Measurements from ENCODE around the gene DOHH.
"Not testable (repeated sequence)": the region's sequence is repeated elsewhere in the genome, so short reads cannot be mapped to it uniquely, and the experiment has no call there.

The DOHH gene

DNA sequence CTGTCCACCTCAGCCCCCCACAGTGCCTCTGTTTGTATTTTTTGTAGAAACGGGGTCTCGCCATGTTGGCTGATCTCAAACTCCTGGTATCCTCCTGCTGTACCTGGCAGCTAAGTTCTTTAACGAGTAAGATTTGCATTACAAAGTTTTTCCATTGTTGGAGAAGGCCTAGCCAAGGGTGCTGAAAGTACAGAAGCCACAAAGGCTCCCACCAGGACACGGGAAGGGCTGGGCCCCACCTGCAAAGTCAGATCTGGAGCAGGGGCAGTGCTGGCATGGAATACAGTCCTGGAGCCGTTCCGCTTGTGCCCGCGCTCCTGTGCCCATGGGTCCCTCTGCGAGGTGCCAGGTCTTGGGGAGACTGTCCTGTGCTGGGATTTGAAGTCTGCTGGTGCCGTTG lies 17.8 kb upstream of the DOHH start:
- Histone ChIP-seq H3K4me1 (ENCODE audit: insufficient read depth, low read length) (peaks cover 28% of the 10 kb centered on the region), H3K9me3 (ENCODE audit: control insufficient read depth, insufficient read depth, low read length) (no peaks in the 10 kb centered on the region), H3K36me3 (ENCODE audit: insufficient read depth, low read length) (no peaks in the 10 kb centered on the region), H3K9ac (ENCODE audit: low read depth, low read length) (no peak overlapping the region)

DNA sequence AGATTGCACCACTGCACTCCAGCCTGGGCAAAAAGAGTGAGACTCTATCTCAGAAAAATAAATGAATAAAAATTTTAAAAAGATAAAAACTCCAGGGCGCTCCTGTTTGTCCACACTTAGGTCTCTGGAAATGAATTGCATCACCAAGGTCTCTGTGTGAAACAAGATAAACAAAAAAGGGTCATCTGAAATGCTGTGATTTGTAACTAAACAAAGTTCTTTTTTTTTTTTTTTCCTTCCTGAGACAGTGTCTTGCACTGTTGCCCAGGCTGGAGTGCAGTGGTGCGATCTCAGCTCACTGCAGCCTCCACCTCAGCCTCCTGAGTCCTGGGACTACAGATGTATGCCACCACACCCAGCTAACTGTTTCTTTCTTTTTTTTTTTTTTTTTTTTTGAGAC lies 17.2 kb upstream of the DOHH start:
- Histone ChIP-seq H3K9me3 (ENCODE audit: control insufficient read depth, insufficient read depth, low read length) (no peaks in the 10 kb centered on the region), H3K36me3 (ENCODE audit: insufficient read depth, low read length) (no peaks in the 10 kb centered on the region), H3K9ac (ENCODE audit: low read depth, low read length) (no peak overlapping the region), H3K4me1 (ENCODE audit: insufficient read depth, low read length) (peaks cover 28% of the 10 kb centered on the region)

DNA sequence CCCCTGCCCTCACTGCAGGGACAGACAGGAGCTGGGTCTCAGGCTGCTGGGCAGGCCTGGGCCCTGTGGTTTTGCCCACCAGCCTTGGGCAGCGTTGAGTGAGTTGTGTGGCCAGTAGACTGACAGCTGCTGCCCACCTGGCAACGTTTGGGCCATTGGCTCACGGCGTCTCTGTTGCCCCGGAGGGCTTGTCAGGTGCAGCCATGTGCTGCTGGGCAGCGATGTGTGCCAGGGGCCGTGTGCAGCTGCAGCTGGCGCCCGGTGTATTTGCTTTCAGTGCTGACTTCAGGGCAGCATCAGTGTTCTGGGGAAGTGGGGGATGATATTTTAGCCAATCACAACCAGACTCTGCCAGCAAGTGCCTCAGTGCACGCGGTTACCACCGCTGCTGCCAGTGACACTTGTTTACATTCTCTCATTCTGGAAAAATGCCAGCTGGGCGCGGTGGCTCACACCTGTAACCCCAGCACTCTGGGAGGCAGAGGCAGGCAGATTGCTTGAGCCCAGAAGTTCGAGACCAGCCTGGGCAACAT lies 16.3 kb upstream of the DOHH start:
- Histone ChIP-seq H3K9me3 (ENCODE audit: control insufficient read depth, insufficient read depth, low read length) (no peaks in the 10 kb centered on the region), H3K4me1 (ENCODE audit: insufficient read depth, low read length) (peaks cover 28% of the 10 kb centered on the region), H3K9ac (ENCODE audit: low read depth, low read length) (no peak overlapping the region), H3K36me3 (ENCODE audit: insufficient read depth, low read length) (no peaks in the 10 kb centered on the region)

DNA sequence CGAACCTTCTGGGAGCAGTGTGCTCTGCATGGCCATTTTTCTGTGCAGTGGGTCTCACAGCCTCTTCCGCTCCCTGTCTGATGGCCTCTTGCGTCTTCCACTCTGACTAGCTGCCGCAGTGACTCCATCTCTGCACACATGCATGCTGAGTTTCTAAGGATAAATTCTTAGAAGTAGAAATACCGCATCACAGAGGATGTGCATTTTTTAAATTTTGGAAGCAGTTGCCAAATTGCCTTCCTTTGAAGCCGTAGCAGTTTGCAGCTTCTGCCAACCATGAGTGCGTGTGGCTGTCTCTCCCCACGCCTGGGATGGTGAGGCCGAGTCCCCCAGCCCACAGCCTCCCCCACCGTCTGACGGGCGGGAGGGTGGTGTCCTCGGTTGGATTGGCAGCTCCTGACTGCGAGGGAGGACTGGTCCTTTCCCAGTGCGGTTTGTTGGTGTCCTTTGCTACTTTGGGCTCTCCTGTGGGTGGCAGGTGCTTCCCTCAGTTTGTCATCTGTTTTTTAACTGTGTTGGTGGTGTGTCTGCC lies 15.5 kb upstream of the DOHH start:
- Histone ChIP-seq H3K4me1 (ENCODE audit: insufficient read depth, low read length) (peaks cover 27% of the 10 kb centered on the region), H3K9ac (ENCODE audit: low read depth, low read length) (no peak overlapping the region), H3K9me3 (ENCODE audit: control insufficient read depth, insufficient read depth, low read length) (no peaks in the 10 kb centered on the region), H3K36me3 (ENCODE audit: insufficient read depth, low read length) (no peaks in the 10 kb centered on the region)

DNA sequence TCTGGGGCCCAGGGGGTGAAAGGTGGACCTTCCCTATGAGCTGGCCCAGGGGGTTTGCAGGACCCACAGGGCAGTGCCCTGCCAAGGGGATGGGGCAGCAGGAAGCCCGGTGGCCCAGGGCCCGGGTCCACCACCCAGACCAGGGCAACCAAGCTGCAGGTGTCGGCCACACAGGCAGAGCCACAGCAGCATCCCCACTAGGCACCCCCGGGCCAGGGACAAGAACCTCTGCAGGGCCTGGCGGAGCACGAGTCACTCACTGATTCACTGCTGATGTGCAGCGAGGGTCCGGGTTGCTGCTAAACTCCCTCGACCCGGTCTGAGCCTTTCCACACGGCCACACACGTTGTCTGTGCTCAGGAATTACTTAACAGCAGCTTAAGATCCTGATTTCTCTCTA lies 14.5 kb upstream of the DOHH start:
- Histone ChIP-seq H3K9ac (ENCODE audit: low read depth, low read length) (no peak overlapping the region), H3K4me1 (ENCODE audit: insufficient read depth, low read length) (peaks cover 22% of the 10 kb centered on the region), H3K9me3 (ENCODE audit: control insufficient read depth, insufficient read depth, low read length) (no peaks in the 10 kb centered on the region), H3K36me3 (ENCODE audit: insufficient read depth, low read length) (no peaks in the 10 kb centered on the region)

DNA sequence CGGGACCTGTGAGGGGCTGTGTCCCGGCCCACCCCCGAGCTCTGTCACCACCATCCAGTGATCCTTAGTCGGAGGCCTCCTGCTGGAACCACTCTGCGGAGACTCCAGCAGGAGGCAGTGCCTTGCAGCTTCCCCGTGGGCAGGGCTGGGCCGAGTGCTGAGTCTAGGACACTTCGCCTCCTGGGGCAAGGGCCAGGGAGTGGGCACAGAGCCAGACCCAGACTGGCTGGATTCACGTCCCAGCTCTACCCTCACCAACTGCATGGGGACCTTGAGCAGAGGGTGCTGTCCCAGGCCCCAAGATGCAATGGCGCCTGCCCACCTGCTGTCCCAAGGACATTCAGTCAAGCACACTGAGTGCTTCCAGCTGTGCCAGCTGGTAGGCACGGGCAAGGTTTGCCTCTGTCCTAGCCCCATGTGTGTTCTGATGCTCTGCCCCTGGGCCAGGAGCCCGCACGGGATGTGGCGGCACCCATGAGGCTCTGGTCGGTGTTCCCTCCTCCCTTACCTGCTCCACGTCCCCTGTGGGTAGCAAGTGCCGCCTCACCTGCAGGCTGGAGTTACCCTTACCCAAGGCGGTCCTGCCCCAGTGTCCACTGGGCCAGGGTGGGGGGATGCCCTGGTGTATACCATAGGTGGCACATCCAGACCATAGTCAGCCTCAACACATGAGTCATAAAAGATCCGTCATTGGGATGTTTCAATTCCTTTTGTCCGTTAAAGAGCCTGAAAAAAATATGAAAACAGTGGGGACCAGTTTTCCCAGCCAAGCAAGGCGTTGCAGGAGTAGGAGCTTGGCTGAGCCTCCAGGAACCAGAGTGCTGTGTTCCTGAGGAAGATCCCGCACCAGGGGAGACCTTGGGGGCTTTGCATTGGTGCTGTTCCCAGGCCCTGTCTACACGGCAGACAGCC lies 13.0 kb upstream of the DOHH start:
- no peaks in the 10 kb centered on the region for H3K36me3 ChIP-seq (ENCODE audit: insufficient read depth, low read length)
- no peaks in the 10 kb centered on the region for H3K9me3 ChIP-seq (ENCODE audit: control insufficient read depth, insufficient read depth, low read length)
- peaks cover 12% of the 10 kb centered on the region for H3K4me1 ChIP-seq (ENCODE audit: insufficient read depth, low read length)
- H3K9ac ChIP-seq (ENCODE audit: low read depth, low read length): no peak overlapping the region

DNA sequence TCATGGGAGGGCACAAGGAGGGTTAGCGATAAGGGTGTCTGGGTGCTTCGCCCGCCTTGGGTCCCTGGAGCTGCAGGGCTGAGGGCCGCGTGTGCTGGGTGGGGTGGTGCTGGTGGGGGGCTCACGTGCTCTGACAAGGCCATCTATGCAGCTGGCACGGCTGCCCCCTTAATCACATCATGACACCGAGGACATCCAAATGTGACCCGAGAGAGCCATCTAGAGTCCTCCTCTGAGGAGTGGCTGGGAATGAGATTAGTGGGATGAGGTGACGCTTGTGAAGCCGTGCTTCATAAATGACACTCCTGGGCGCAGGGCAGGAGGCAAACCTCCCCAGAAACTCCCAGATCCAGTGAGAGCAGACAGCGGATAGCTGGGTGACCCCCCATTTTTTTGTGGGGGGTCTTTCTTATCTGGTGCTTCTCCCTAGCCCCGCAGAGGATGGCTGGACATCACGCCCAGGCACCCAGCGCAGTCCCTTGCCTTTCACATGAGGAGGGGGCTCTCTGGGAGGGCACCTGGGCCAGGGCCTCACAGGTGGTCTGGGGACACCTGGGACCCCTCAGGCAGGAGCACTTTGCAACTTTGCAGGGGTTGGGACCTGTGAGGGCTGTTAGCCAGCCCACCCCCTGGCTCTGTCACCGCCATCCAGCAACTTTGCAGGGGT lies 12.2 kb upstream of the DOHH start:
- H3K4me1 ChIP-seq (ENCODE audit: insufficient read depth, low read length): peaks cover 9% of the 10 kb centered on the region; the same call in 1 of the 2 replicates
- no peaks in the 10 kb centered on the region for H3K36me3 ChIP-seq (ENCODE audit: insufficient read depth, low read length)
- H3K9me3 ChIP-seq (ENCODE audit: control insufficient read depth, insufficient read depth, low read length): no peaks in the 10 kb centered on the region
- H3K9ac ChIP-seq (ENCODE audit: low read depth, low read length): no peak overlapping the region

DNA sequence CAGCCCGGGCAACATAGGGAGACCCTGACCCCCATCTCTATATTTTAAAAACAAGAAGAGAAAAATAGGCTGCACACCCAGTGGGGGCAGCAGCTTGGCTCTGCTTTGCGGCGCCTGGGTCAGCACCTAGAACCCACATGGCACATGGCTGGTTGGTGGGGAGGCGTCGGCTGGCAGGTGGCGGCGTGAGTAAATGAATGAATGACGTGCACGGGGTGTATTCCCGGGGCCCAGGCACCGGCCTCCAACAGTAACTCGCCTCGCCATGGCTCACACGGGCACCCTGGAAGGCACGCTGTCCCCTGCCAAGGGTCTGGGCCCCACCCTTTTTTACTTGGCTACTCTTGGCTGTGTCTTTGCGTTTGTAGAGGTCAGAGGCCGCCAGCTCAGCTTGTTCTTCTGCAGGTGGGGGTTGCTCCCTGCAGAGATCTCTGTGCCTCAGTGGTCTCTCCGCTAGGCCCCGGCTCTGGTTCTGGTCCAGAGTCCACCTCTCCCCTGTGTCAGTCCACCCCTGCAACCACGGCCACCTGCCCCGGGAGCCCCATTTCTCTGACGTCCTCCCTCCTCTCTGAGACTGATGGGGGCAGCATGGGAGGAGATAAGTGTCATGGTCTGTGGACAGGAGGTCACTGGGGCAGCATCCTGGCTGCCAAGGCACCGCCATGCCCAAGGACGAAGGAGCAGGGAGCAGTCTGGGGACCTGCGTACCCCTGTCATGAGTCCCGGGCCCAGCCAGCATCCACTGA lies 11.2 kb upstream of the DOHH start:
- Histone ChIP-seq H3K9me3 (ENCODE audit: control insufficient read depth, insufficient read depth, low read length) (no peaks in the 10 kb centered on the region), H3K4me1 (ENCODE audit: insufficient read depth, low read length) (peaks cover 7% of the 10 kb centered on the region; the same call in 1 of the 2 replicates), H3K36me3 (ENCODE audit: insufficient read depth, low read length) (no peaks in the 10 kb centered on the region), H3K9ac (ENCODE audit: low read depth, low read length) (no peak overlapping the region)

DNA sequence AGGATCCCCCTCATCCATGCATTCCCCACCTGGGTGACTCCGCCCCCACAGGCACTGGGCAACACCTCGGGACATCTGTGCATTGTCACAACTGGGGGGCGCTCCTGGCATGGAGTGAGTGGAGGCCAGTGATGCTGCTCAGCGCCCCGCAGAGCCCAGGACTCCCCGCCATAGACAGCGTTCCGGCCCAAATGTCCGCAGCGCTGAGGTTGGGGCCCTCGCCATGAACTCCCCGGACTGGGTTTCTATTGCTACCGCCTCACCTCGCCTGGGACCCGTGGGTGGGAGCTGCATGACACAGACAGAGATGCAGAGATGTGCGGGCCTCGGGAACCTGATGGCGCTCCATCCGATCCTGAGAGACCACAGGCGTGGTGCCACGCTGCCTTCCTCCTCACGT lies 10.3 kb upstream of the DOHH start:
- Histone ChIP-seq H3K9ac (ENCODE audit: low read depth, low read length) (no peak overlapping the region), H3K4me1 (ENCODE audit: insufficient read depth, low read length) (peaks cover 7% of the 10 kb centered on the region; the same call in 1 of the 2 replicates), H3K36me3 (ENCODE audit: insufficient read depth, low read length) (no peaks in the 10 kb centered on the region), H3K9me3 (ENCODE audit: control insufficient read depth, insufficient read depth, low read length) (no peaks in the 10 kb centered on the region)

DNA sequence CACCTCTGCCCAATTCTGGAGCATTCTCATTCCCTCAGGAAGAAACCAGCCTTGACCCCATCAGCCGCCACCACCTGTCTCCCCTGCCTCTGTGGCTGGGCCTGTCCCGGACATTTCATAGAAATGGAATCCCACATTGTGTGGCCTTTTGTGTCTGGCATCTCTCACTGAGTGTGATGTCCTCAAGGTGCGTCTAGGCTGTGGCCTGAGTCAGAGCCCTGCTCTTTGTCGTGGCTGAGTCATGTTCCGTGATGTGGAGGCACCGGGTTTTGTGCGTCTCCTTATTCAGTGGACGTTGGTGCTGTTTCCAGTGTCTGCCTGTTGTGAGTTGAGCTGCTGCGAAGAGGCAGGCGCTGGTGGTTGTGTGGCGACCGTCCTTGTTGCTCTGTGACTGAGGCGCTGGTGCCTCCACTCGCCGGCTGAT lies 9.1 kb upstream of the DOHH start:
- Histone ChIP-seq H3K4me1 (ENCODE audit: insufficient read depth, low read length) (peaks cover under 1% of the 10 kb centered on the region; the same call in 1 of the 2 replicates), H3K9me3 (ENCODE audit: control insufficient read depth, insufficient read depth, low read length) (no peaks in the 10 kb centered on the region), H3K9ac (ENCODE audit: low read depth, low read length) (no peak overlapping the region), H3K36me3 (ENCODE audit: insufficient read depth, low read length) (no peaks in the 10 kb centered on the region)

DNA sequence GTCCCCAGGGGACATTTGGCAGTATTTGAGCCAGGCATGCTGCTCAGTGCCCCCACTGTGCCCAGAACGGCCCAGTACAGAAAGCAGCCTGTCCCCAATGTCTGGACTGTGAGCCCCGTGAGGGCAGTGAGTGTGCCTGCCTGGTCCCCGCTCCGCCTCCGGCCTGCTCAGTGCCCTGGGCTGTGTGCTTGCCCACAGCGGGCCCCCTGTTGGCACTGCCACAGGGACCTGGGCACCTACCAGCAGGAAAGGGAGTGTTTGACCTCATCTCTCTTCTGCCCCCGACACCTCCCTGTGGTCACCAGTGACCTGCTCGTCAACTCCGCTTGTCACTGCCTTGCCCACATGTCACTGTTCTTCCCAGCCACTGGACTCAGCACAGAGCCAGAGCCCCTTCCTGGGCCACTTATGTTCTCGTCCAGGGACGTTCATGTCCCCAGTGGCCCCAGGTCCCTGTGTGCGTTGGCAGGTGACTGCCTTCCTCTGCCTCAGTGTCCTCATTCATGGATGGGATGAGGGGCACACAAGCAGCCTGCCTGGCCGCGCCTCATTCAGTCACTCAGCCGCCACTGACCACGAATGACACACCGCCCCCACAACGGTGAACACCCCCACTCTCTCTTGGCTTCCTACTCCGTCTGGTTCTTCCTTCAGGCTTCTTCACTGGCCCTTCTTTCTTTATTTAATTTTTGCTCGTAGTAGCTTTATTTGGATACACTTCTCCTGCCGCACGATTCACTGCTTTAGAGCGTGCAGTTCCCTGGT lies 8.5 kb upstream of the DOHH start:
- H3K4me1 ChIP-seq (ENCODE audit: insufficient read depth, low read length): no peaks in the 10 kb centered on the region; the same call in 1 of the 2 replicates
- H3K36me3 ChIP-seq (ENCODE audit: insufficient read depth, low read length): no peaks in the 10 kb centered on the region
- no peaks in the 10 kb centered on the region for H3K9me3 ChIP-seq (ENCODE audit: control insufficient read depth, insufficient read depth, low read length)
- no peak overlapping the region for H3K9ac ChIP-seq (ENCODE audit: low read depth, low read length)

DNA sequence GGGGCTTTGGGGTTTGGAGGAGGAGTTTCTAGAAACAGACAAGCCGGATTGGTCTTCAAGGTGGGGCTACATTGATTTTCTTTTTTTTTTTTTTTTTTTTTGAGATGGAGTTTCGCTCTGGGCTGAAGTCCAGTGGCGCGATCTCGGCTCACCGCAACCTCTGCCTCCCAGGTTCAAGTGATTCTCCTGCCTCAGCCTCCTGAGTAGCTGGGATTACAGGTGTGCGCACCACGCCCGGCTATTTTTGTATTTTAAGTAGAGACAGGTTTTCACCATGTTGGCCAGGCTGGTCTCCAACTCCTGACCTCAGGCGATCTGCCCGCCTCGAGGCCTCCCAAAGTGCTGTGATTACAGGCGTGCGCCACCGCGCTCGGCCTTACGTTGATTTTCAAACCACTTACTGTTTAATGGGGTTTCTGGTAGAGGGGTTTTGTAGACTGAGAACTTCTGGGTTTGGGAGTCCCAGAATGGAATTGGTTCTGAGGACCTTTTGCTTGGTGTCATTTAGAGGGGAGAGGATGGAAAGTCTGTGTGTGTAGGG lies 7.7 kb upstream of the DOHH start:
- not testable (repeated sequence) for H3K9ac ChIP-seq (ENCODE audit: low read depth, low read length); H3K9me3 ChIP-seq (ENCODE audit: control insufficient read depth, insufficient read depth, low read length); H3K36me3 ChIP-seq (ENCODE audit: insufficient read depth, low read length); H3K4me1 ChIP-seq (ENCODE audit: insufficient read depth, low read length)

DNA sequence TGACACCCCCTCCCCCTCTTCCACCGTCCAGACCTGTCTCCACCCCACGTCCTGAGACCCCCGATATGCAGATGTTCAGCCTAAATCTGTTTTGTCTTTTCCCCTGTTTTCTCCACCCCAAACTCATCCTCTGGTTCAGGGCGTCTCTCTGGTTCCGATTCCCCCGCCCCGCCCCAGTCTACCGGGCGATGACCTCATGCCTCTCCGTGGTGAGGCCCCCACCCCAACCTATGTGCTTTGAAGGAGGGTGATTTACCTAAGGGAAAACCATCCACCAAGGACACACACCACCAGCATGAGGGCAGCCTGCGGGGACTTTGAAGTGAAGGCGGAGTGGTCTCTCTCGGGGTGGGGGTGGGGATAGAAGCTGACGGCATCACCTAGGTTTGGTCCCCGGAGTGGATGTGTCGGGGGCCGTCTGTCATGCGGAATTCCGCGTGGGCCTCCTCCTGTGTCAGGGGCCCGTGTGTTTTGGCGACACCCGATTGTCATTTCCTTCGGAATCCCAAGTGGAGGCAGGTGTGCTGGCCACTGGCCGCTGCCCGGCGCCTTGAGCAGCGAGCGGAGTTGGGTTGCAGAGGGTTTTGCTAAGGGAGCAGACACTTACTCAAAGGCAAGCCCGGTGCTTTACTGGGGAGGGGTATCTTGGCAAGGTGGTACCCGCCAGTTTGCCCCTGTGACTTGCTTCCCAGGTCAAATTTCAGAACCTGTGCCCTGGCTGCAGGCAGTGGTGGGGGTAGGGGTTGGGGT lies 7.1 kb upstream of the DOHH start:
- Histone ChIP-seq H3K36me3 (ENCODE audit: insufficient read depth, low read length) (no peaks in the 10 kb centered on the region), H3K9ac (ENCODE audit: low read depth, low read length) (peak overlapping the region; percentile 59), H3K4me1 (ENCODE audit: insufficient read depth, low read length) (no peaks in the 10 kb centered on the region; the same call in 1 of the 2 replicates), H3K9me3 (ENCODE audit: control insufficient read depth, insufficient read depth, low read length) (no peaks in the 10 kb centered on the region)
